Renal cortical epithelial cell (primary cell): Measurements from ENCODE around the gene ZNF76. TPM values are rescaled to one million over a fixed set of nuclear protein-coding genes. Genes with fewer than 3 reads are reported as not detected.
"Not testable (repeated sequence)": the region's sequence is repeated elsewhere in the genome, so short reads cannot be mapped to it uniquely, and the experiment has no call there.

Experiments used
- DNase-seq: peaks from one replicate; pipeline ENCODE4 v3.0.0-alpha.2; 2011; ENCODE audit warnings: low read depth
- total RNA-seq: library from RNA; depleted of rRNA; stranded (reverse); fragments of >200 nt; gene quantifications from 2 replicates; pipeline ENCODE4 v1.2.3, GENCODE V29; 2014

ZNF76 gene
- total RNA-seq, 1 donor from 2014 or later: 23.0 TPM

GRCh38 chr6:35328108-35328723 is 68.7 kb downstream of the ZNF76 start:
- no peak for DNase-seq

- not testable (repeated sequence) for DNase-seq
Measured at GRCh38 chr6:35328965-35329364, 69.4 kb downstream of the ZNF76 start.

DNA sequence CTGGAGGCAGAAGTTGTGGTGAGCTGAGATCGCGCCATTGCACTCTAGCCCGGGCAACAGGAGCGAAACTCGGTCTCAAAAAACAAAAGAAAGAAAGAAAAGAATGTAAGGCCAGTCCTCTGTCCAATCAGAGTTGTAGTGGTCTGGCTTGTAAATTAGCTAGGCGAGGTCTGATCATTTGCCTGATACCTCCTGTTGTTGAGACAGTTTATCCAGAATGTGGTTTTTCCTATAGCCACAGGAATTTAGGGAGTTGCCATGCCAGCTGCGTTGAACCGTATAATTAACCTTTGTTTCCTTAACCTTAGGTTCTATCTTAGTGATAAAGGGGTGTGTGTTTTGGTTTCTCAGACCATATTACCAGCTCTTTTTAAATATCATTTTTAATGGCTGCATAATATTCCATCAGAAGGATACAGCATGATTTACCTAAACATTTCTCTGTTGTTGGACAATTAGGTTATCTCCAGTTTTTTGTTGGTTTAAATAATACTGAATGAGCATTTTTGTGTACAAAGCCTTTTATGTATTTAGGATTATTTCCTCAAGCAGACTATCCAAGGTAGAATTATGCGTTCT is 71.1 kb downstream of the ZNF76 start:
- no peak for DNase-seq

DNA sequence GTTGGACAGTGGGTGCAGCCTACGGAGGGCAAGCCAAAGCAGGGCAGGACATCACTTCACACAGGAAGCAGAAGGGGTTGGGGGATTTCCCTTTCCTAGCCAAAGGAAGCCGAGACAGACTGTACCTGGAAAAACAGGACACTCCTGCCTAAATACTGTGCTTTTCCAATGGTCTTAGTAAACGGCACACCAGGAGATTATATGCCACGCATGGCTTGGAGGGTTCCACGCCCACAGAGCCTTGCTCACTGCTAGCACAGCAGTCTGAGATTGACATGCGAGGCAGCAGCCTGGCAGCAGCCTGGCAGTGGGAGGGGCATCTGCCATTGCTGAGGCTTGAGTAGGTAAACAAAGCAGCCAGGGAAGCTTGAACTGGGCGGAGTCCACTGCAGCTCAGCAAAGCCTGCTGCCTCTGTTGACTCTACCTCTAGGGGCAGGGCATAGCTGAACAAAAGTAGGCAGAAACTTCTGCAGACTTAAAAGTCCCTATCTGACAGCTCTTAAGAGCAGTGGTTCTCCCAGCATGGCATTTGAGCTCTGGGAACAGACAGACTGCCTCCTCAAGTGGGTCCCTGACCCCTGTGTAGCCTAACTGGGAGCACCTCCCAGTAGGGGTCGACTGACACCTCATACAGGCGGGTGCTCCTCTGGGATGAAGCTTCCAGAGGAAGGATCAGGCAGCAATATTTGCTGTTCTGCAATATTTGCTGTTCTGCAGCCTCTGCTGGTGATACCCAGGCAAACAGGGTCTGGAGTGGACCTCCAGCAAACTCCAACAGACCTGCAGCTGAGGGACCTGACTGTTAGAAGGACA is 72.7 kb downstream of the ZNF76 start:
- peak; percentile 76 for DNase-seq

GRCh38 chr6:35341557-35341956 is 82.0 kb downstream of the ZNF76 start:
- DNase-seq: peak; percentile 28

DNA sequence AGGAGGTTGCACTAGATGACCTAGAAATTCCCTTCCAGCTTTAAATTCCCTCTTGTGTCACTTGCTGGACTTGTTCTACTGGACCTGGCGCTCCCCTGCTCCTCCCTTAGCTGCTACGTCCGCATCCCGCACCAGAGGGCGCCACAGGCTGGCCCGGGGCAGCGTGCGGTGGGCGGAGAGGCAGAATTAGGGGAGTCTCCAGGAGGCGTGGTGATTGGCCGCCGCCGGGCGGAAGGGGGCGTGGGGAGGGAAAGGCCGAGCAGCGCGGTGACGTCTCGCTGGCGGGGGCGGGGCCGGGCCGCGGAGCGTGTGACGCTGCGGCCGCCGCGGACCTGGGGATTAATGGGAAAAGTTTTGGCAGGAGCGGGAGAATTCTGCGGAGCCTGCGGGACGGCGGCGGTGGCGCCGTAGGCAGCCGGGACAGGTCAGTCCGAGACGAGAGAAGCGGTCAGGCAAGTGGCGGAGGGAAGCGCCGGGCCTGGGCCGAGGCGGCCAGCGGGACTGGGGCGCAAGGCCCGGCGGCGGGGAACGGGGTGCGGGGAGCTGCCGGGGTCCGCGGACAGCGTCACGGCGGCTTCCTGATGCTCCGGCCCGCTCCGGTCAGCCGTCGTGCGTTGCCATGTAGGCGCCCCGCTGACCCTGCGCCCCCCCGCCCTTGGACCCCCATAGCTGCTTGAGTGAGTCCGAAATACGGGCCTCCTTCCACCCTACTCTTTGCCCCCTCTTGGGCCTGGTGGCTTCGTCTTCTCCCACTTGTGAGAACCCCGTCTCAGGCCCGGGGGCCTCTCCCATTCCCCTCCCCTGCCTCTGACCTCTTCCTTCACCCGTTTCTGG is 82.9 kb downstream of the ZNF76 start, which contains the start of gene PPARD:
TSS of gene PPARD (plus strand) at position 301 of the 834 bp plus-strand sequence. CDS start 68,530 bp downstream, outside the sequence.
- peak; percentile 81 for DNase-seq

DNA sequence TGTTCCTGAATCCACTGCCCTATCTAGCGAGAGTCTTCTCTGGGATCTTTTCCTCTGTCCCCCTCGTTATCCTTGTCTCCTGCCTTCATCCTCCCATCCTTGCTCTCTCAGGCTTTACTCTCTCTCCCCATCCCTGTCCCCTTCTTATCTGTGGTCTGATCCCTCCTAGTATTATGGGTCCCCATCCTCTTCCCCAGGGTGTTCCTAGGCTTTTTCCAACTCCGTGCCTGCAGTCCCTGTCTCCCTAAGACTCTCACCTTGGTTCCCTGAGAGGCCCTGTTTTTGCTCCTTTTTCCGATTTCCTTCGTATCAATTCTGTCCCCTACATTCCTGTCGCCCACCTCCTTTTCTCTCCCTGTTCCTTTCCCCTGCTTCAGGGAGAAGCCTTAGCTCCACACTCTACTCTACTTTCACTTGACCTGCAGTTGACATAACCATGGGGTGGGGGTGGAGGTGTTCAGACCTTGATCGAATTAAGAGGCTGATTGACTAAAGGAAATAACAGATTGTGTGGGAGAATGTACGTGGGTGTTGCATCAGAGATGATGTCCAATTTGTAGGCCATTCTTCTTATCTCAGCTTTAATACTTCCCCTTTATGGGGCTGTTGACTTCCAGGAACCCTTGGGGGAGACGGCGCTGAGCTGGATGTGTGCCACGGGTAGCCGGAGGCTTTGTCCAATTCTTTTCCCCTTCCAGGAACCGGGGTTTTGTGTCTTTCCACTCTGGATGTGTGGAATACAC is 83.7 kb downstream of the ZNF76 start:
- peak; percentile 45 for DNase-seq

- no peak for DNase-seq
Measured at GRCh38 chr6:35343835-35344550, 84.5 kb downstream of the ZNF76 start.

Other genes starting within 250 kb of the ZNF76 start
- 0.60 and 0.87 TPM in 2 replicates for gene TCP11, start 118.4 kb upstream of the ZNF76 start, total RNA-seq
- gene SCUBE3, start 45.8 kb upstream of the ZNF76 start, total RNA-seq: 0.15 and 0.17 TPM in 2 replicates
- 0.99 and 2.6 TPM in 2 replicates for gene DEF6, start 38.1 kb downstream of the ZNF76 start, total RNA-seq
- gene PPARD, start 82.8 kb downstream of the ZNF76 start, total RNA-seq: 6.8 and 14.3 TPM in 2 replicates
- gene FANCE, start 192.6 kb downstream of the ZNF76 start, total RNA-seq: 2.0 and 6.4 TPM in 2 replicates
- 1,305 and 1,523 TPM in 2 replicates for gene RPL10A, start 208.7 kb downstream of the ZNF76 start, total RNA-seq
- 3.6 and 10.2 TPM in 2 replicates for gene TEAD3, start 237.3 kb downstream of the ZNF76 start, total RNA-seq